Liver (tissue), 3 donors: ENCODE results near the gene TMLHE.

ENCODE experiments used
- CTCF ChIP-seq: fragments of 150-350 bp; IDR thresholded peaks from 2 replicates; pipeline ENCODE4 v1.5.1; 2017; ENCODE audit warnings: improper control_type of control experiment, low read depth, low read length; ENCODE audit not compliant: missing input control
- GABPA ChIP-seq, 2 donors: IDR thresholded peaks in 1 of 2; conservative IDR thresholded peaks in 1 of 2; 2 replicates each; pipeline ENCODE4 v1.6.1; 2016; ENCODE audit warnings: antibody characterized with exemption in 2 of 2, mild to moderate bottlenecking in 1 of 2, moderate library complexity in 1 of 2
- JUND ChIP-seq, 2 donors: IDR thresholded peaks; 2 replicates each; pipeline ENCODE4 v1.6.1; 2016; ENCODE audit warnings: antibody characterized with exemption in 2 of 2
- NR2F2 ChIP-seq: IDR thresholded peaks from 2 replicates; pipeline ENCODE4 v1.6.1; 2016; ENCODE audit warnings: antibody characterized with exemption
- donor health status: healthy.
- donor health status: healthy.

GRCh38 chrX:155611302-155611701 lies 1.4 kb downstream of the TMLHE start:
- no peak for TF ChIP-seq JUND (IDR thresholded peaks at IDR 0.05)
- TF ChIP-seq CTCF: no peak
- TF ChIP-seq GABPA (IDR thresholded peaks at IDR 0.05 in 1 of 2, conservative IDR thresholded peaks at IDR 0.05 in 1 of 2): no peak
- TF ChIP-seq NR2F2: no peak
